SU-DHL-6 (cell line): ENCODE data around the gene AGBL5.

Experiments
- CTCF ChIP-seq: fragments of 200-600 bp; sonication (generic); IDR thresholded peaks from one replicate; pipeline ENCODE4 v1.5.1; 2017; ENCODE audit warnings: antibody characterized with exemption, mild to moderate bottlenecking, low read length, moderate library complexity; ENCODE audit not compliant: insufficient read depth, poor library complexity, severe bottlenecking
- EZH2phosphoT487 ChIP-seq: fragments of 200-600 bp; sonication (generic), shearing (Covaris generic); conservative IDR thresholded peaks from 2 replicates; pipeline ENCODE4 v1.6.1; 2018; ENCODE audit warnings: mild to moderate bottlenecking, antibody characterized with exemption, low read length, moderate library complexity, mixed read lengths

GRCh38 chr2:27118525-27119329, 67.3 kb downstream of the AGBL5 start, which contains the start of gene CGREF1:
- no peak for TF ChIP-seq CTCF
- TF ChIP-seq EZH2phosphoT487 = no peak
